Ovary (tissue), 3 donors: ENCODE measurements around the gene SLC26A2.

Experiments
- CTCF ChIP-seq, 3 donors: fragments of 450-650 bp in 2 of 3; fragments of 200-600 bp in 1 of 3; IDR thresholded peaks; one replicate each; pipeline versions ENCODE4 v1.5.1 to v1.8.0; 2016 to 2022; ENCODE audit warnings: antibody characterized with exemption in 3 of 3, mild to moderate bottlenecking in 1 of 3
- POLR2A ChIP-seq: fragments of 450-650 bp; IDR thresholded peaks from one replicate; pipeline ENCODE4 v1.6.1; 2017; ENCODE audit warnings: antibody characterized with exemption, mild to moderate bottlenecking, moderate library complexity
- donor health status: DM: no; HTN: no; CAD: no.

- TF ChIP-seq CTCF (IDR thresholded peaks at IDR 0.05) (no peak), POLR2A (no peak)
Measured at GRCh38 chr5:150013931-150014330, 53.4 kb downstream of the SLC26A2 start.
